Measurements from ENCODE around the gene ATP2A3. TPM values are rescaled to one million over a fixed set of nuclear protein-coding genes. Genes with fewer than 3 reads are reported as not detected.

The ATP2A3 gene
- total and polyA plus RNA-seq, 12 donors: 1.3 to 29.1 (median 15.9) TPM

DNA sequence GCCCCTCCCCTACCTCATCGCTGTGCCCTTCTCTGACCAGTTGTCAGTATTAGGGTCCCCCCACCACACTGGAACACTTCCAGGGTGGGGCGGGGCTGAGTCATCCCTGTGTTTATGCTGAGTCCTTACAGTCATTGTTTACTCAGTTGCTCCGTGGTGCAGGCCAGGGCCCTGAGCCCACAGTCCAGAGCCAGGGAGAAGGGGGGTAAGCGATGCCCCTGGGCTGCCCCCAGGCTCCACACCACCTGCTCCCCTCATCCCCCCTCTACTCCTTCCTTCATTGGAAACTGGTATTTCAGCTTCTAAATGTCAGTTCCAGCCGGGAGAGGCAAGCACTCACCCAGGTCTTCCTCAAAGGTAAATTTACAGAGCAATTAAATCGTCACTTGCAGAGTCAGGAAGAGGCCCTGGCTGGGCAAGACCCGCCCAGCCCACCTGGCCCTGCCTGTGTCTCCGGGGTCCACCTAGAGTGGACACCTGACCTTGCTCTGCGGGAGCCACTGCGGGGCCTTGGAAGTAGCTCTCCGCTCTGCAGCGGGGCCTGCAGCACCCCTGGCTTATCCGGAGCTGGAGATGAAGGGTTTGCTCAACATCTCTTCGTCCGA is 4.8 kb downstream of the ATP2A3 start:
- intact Hi-C loops (cut with DNase I): no loop called here
- 70 to 84% (median 75%) methylated on average over 5 to 15 of the region's 15 CpGs for WGBS, 4 donors
- TF ChIP-seq POLR2A (IDR thresholded peaks at IDR 0.05): no peak
- TF ChIP-seq, protein P1, sequence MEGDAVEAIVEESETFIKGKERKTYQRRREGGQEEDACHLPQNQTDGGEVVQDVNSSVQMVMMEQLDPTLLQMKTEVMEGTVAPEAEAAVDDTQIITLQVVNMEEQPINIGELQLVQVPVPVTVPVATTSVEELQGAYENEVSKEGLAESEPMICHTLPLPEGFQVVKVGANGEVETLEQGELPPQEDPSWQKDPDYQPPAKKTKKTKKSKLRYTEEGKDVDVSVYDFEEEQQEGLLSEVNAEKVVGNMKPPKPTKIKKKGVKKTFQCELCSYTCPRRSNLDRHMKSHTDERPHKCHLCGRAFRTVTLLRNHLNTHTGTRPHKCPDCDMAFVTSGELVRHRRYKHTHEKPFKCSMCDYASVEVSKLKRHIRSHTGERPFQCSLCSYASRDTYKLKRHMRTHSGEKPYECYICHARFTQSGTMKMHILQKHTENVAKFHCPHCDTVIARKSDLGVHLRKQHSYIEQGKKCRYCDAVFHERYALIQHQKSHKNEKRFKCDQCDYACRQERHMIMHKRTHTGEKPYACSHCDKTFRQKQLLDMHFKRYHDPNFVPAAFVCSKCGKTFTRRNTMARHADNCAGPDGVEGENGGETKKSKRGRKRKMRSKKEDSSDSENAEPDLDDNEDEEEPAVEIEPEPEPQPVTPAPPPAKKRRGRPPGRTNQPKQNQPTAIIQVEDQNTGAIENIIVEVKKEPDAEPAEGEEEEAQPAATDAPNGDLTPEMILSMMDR (IDR thresholded peaks at IDR 0.05): no peak
- Histone ChIP-seq H3K27ac (peak overlapping the region in 2 of 5 donors; percentile 74 to 79), H3K27me3 (peaks cover 6% of the 10 kb centered on the region), H3K36me3 (replicated peaks in 1 of 2) (no peaks in the 10 kb centered on the region), H3K4me1 (replicated peaks in 1 of 2) (peaks cover 13 to 32% of the 10 kb centered on the region in 2 donors), H3K4me3 (no peak overlapping the region), H3K9me3 (replicated peaks in 1 of 3) (no peaks in the 10 kb centered on the region)
- DNase-seq: peak in 1 of 7 donors; percentile 54

DNA sequence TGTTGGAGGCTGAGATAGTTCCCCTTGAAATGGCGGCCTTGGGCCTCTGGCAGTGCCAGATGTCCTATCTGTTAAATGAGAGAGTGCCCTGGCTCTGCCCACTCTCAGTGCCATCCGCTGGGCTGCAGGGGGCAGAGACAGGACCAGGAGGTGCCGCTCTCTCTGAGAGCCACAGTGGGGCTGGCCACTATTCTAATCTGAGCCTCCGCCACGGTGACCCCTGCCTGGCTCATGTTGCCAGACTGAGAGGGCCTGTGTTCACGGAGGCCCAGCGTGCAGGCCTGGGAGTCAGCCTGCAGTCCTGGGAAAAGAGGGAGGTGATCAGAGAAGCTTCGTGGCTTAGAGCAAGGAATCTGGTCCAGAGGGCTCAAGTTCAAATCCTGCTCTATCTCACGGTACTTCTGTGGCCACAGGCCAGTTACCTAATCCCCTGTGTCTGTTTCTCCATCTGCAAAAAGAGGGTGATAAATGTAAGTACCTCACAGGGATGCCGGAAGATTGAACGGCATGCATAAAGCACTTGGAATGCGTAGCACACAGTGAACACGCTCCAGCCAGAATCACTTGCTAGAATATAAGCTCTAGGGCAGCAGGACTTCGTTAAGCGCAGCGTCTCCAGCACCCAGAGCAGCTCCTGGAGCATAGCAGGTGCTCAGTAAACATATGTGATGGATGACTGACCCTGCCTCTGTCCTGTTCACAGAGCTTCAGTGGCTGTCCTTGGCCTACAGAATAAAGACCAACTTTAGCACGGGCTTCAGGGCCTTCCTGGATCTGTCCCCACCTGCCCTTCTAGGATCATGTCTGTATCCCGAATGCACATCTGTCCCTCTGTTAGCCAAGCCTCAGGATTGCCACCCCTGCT is 6.3 kb downstream of the ATP2A3 start:
- no peaks in the 10 kb centered on the region for H3K36me3 ChIP-seq (replicated peaks in 1 of 2)
- H3K9me3 ChIP-seq (replicated peaks in 1 of 3): no peaks in the 10 kb centered on the region
- whole genome bisulfite sequencing, 4 donors: 75 to 81% (median 80%) methylated on average over 17 to 18 of the region's 18 CpGs
- peaks cover 13 to 23% of the 10 kb centered on the region in 2 donors for H3K4me1 ChIP-seq (replicated peaks in 1 of 2)
- intact Hi-C loops (cut with DNase I): no loop called here
- no peaks in the 10 kb centered on the region for H3K27me3 ChIP-seq
- TF ChIP-seq POLR2A (IDR thresholded peaks at IDR 0.05): no peak
- TF ChIP-seq, protein P1 (IDR thresholded peaks at IDR 0.05): no peak
- H3K27ac ChIP-seq: peak overlapping the region in 3 of 5 donors; percentile 19 to 34 (median 28)
- DNase-seq: no peak
- H3K4me3 ChIP-seq: no peak overlapping the region

- intact Hi-C loops (cut with DNase I): no loop called here
- DNase-seq: no peak
- H3K4me3 ChIP-seq: no peak overlapping the region
- H3K36me3 ChIP-seq (replicated peaks in 1 of 2): no peaks in the 10 kb centered on the region
- peak overlapping the region in 1 of 5 donors; percentile 34 for H3K27ac ChIP-seq
- 91 to 98% (median 96%) methylated on average over 10 to 12 of the region's 12 CpGs for WGBS, 4 donors
- H3K4me1 ChIP-seq (replicated peaks in 1 of 2): peaks cover 9 to 20% of the 10 kb centered on the region in 2 donors
- H3K27me3 ChIP-seq: no peaks in the 10 kb centered on the region
- no peaks in the 10 kb centered on the region for H3K9me3 ChIP-seq (replicated peaks in 1 of 3)
- no peak for TF ChIP-seq POLR2A (IDR thresholded peaks at IDR 0.05)
- TF ChIP-seq, protein P1 (IDR thresholded peaks at IDR 0.05): no peak
These were observed 7.3 kb downstream of the ATP2A3 start for GRCh38 chr17:3956983-3957382.

GRCh38 chr17:3956327-3956957 is 7.8 kb downstream of the ATP2A3 start:
- Histone ChIP-seq H3K27me3 (no peaks in the 10 kb centered on the region), H3K4me3 (no peak overlapping the region), H3K36me3 (replicated peaks in 1 of 2) (no peaks in the 10 kb centered on the region), H3K4me1 (replicated peaks in 1 of 2) (peaks cover 6 to 19% of the 10 kb centered on the region in 2 donors), H3K9me3 (replicated peaks in 1 of 3) (no peaks in the 10 kb centered on the region), H3K27ac (no peak overlapping the region)
- no peak for DNase-seq
- 74 to 83% (median 79%) methylated on average over 10 to 15 of the region's 15 CpGs for WGBS, 4 donors
- TF ChIP-seq, protein P1 (IDR thresholded peaks at IDR 0.05): no peak
- TF ChIP-seq POLR2A (IDR thresholded peaks at IDR 0.05): no peak
- intact Hi-C loops (cut with DNase I): no loop called here

Measured in adrenal gland (tissue), 12 donors.